PC-9 (cell line): ENCODE measurements around the gene TSACC.

Source experiments
- CTCF ChIP-seq: fragments of 200-600 bp; sonication (generic); conservative IDR thresholded peaks from 2 replicates; pipeline ENCODE4 v1.6.1; 2017; ENCODE audit warnings: mixed run types, antibody characterized with exemption, mild to moderate bottlenecking, moderate library complexity
- EZH2 ChIP-seq: fragments of 200-600 bp; sonication (generic); IDR thresholded peaks from 2 replicates; pipeline ENCODE4 v1.8.0; 2017; ENCODE audit warnings: antibody characterized with exemption, low read depth

DNA sequence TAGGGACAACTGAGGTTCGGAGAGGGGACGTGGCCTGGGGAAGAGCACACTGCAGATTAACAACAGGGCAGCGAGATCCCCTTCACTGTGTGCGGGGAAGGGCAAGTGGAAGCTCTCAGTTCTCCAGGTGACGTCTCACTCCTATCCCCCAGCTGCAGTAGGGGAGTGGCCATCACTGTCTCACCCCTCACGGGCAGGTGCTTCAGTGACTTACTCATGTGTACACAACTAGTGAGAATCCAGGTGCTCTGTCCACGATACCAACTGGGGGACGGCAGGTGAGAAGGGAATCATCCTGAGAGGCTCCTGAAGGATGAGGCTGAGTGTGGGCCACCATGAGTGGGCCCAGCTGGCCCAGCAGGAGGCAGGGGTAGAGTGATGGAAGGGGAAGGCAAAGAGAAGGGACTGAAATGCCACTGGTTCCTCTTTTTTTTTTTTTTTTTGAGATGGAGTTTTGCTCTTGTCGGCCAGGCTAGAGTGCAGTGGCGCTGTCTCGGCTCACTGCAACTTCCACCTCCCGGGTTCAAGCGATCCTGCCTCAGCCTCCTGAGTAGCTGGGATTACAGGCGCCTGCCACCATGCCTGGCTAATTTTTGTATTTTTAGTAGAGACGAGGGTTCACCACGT lies 56.6 kb downstream of the TSACC start:
- TF ChIP-seq EZH2 (no peak), CTCF (no peak)
